ENCODE results near the gene NIN.

The NIN gene

DNA sequence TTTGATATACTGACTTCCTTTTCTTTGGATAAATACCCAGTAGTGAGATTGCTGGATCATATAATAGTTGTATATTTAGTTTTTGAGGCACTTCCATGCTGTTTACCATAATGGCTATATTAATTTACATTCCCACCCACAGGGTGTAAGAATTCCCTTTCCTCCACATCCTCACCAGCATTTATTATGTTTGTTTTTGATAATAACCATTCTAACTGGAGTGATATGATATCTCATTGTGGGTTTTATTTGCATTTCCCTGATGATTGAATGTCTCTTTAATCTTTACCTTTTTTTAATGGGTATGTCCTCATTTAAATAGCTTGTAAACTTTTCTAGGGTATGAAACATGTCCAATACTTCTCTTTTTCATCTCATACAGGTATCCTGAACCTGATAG, 151.3 kb downstream of the NIN start:
- Mint-ChIP-seq H3K4me3 (no peak overlapping the region), H3K4me1 (peaks cover 5% of the 10 kb centered on the region), H3K36me3 (ENCODE audit: insufficient read depth) (no peaks in the 10 kb centered on the region), H3K27ac (ENCODE audit: low read depth) (no peak overlapping the region), H3K9me3 (no peaks in the 10 kb centered on the region), H3K27me3 (no peaks in the 10 kb centered on the region)
- ATAC-seq (replicated peaks; ENCODE audit: extremely low read depth, poor library complexity, severe bottlenecking), result no peak
- no peak for DNase-seq (ENCODE audit: low spot score in 2 of 2)

DNA sequence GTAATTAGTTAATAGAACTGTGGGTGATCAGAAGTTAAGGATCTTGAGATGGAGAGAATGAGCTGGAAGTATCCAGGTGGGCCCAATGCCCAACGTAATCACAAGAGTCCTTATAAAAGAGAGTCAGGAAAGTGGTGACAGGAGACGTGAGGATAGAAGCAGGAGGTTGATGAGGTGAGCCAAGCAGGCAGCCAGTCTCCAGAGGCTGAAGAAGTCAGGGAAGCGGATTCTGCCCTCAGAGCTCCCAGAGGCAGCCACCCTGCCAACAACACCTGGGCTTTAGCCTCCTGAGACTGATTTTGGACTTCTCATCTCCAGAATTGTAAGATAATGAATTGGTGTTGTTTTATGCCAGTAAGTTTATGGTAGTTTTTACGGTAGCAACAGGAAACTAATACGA, 152.8 kb downstream of the NIN start:
- Mint-ChIP-seq H3K27ac (ENCODE audit: low read depth) (no peak overlapping the region), H3K9me3 (no peaks in the 10 kb centered on the region), H3K4me3 (no peak overlapping the region), H3K36me3 (ENCODE audit: insufficient read depth) (no peaks in the 10 kb centered on the region), H3K4me1 (peaks cover 5% of the 10 kb centered on the region), H3K27me3 (no peaks in the 10 kb centered on the region)
- DNase-seq (ENCODE audit: low spot score in 2 of 2) (no peak), ATAC-seq (replicated peaks; ENCODE audit: extremely low read depth, poor library complexity, severe bottlenecking) (no peak)

DNA sequence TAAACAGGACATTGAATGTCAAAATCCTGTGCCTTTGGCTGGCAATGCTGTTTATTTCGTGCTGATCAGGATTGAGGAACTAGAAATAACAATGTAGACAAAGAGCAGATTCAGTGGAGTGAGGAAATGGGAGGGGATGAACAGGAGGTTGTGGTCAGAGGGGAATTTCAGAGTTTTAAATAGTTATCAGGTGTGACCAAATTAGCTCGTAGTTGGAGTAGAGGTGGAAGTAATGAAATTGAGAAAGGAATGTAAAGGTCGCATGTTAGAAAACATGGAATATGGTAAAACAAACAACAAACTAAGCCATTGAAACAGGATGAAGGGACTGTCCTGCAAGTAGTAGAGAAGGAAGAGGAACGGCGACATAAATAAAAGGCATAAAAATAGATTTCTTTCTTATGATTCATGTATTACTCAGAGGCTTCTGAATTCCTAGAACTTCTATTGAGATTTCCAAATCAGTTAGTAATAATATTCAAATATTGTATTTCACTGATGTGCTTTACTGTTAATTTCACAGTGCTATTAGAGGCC, 153.4 kb downstream of the NIN start:
- H3K27me3 Mint-ChIP-seq, result no peaks in the 10 kb centered on the region
- no peak overlapping the region for H3K27ac Mint-ChIP-seq (ENCODE audit: low read depth)
- no peaks in the 10 kb centered on the region for H3K36me3 Mint-ChIP-seq (ENCODE audit: insufficient read depth)
- no peak for DNase-seq (ENCODE audit: low spot score in 2 of 2)
- peaks cover 5% of the 10 kb centered on the region for H3K4me1 Mint-ChIP-seq
- H3K9me3 Mint-ChIP-seq, result no peaks in the 10 kb centered on the region
- H3K4me3 Mint-ChIP-seq, result no peak overlapping the region
- ATAC-seq (replicated peaks; ENCODE audit: extremely low read depth, poor library complexity, severe bottlenecking), result no peak

DNA sequence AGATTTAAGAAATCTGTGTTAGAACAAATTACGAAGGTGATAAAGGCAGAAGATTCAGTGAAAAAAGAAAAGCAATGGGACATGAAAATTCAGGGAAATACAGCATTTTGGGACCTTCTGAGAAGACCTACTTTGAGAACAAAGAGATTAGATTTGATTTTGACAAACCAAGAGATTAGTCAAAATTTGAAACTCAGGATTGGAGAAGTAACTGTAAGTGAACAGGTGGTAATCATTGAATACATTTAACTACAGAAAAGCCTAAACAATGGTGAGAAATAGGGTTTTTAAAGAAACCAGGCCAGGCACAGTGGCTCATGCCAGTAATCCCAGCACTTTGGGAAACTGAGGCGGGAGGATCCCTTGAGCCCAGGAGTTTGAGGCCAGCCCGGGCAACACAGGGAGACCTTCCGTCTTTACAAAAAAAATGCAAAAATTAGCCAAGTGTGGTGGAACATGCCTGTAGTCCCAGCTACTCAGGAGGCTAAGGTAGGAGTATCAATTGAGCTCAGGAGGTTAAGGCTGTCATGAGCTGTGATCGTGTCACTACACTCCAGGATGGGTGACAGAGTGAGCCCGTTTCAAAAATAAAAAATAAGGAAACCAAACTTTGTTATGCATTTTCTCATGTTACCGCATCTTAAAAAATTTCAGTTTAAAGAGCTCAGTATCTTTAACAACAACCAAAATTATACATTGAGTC, 154.0 kb downstream of the NIN start:
- no peaks in the 10 kb centered on the region for H3K27me3 Mint-ChIP-seq
- ATAC-seq (replicated peaks; ENCODE audit: extremely low read depth, poor library complexity, severe bottlenecking) (no peak), DNase-seq (ENCODE audit: low spot score in 2 of 2) (no peak)
- no peaks in the 10 kb centered on the region for H3K9me3 Mint-ChIP-seq
- no peak overlapping the region for H3K4me3 Mint-ChIP-seq
- H3K4me1 Mint-ChIP-seq, result peaks cover 5% of the 10 kb centered on the region
- no peak overlapping the region for H3K27ac Mint-ChIP-seq (ENCODE audit: low read depth)
- H3K36me3 Mint-ChIP-seq (ENCODE audit: insufficient read depth), result no peaks in the 10 kb centered on the region

DNA sequence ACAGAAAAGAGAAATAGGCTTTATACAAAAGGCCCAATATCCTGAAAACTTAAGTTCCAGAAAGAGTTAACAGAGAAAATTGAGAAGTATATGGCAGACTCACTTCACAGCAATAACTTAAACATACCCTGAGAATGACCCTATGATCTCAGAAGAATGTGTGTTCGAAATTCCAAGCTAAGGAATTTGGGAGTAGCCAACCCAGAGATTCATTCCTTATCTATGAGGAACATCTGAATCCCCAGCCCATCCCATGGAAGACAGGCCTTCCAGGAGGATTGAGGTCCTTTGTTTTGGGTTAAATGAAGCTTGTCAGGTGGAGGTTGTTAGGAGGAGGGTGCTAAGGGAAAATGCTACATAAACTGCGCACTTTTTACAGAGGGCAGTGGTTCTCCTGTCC, 155.4 kb downstream of the NIN start:
- no peaks in the 10 kb centered on the region for H3K36me3 Mint-ChIP-seq (ENCODE audit: insufficient read depth)
- H3K4me1 Mint-ChIP-seq, result peaks cover 5% of the 10 kb centered on the region
- ATAC-seq (replicated peaks; ENCODE audit: extremely low read depth, poor library complexity, severe bottlenecking) (no peak), DNase-seq (ENCODE audit: low spot score in 2 of 2) (no peak)
- H3K27me3 Mint-ChIP-seq, result no peaks in the 10 kb centered on the region
- H3K9me3 Mint-ChIP-seq, result no peaks in the 10 kb centered on the region
- H3K4me3 Mint-ChIP-seq, result no peak overlapping the region
- no peak overlapping the region for H3K27ac Mint-ChIP-seq (ENCODE audit: low read depth)

DNA sequence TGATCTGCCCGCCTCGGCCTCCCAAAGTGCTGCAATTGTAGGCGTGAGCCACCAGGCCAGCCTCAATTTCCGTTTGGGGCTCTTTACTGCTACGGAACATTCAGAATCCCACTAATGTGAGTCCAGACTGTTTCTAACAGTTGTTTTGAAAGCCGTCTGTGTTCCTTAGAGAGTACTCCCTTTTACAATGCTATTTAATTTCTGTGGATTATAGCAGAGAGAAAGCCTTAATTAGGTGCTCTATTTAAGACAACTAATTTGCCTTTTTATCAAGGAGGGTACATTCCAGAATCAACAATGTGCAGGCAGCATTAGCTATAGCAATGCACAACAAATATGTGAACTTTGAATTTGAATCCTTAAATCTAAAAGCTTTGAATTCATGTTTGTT, 160.1 kb downstream of the NIN start:
- no peak for DNase-seq (ENCODE audit: low spot score in 2 of 2)
- ATAC-seq (replicated peaks; ENCODE audit: extremely low read depth, poor library complexity, severe bottlenecking), result no peak
- Mint-ChIP-seq H3K27ac (ENCODE audit: low read depth) (no peak overlapping the region), H3K4me1 (peaks cover 10% of the 10 kb centered on the region), H3K36me3 (ENCODE audit: insufficient read depth) (peaks cover 5% of the 10 kb centered on the region), H3K4me3 (no peak overlapping the region), H3K9me3 (no peaks in the 10 kb centered on the region), H3K27me3 (no peaks in the 10 kb centered on the region)

DNA sequence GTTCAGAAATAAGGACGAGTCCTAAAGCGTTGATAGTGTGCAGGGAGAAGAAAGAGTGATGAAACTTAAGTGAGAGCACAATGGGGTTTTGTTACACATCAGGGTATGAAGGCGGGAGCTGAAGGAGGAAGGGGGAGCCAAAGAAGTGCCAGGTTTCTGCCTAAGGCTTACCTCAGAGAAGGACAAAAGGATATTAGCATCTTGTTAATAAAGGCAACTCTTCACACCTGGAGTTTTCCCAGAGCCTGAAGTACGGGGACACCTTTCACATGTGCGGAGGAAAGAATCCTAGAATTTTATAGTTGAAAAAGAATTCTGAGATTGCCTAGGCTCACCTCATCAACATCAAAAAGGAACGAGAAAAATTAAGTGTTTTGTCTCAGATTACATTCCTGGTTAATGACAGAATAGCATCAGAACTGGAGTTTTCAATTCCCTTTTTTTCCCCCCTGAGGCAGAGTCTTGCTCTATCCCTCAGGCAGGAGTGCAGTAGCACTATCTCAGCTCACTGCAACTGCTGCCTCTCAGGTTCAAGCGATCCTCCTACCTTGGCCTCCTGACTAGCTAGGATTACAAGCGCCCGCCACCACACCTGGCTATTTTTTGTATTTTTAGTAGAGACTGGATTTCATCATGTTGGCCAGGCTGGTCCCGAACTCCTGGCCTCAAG, 160.6 kb downstream of the NIN start:
- H3K4me3 Mint-ChIP-seq, result no peak overlapping the region
- H3K36me3 Mint-ChIP-seq (ENCODE audit: insufficient read depth), result peaks cover 5% of the 10 kb centered on the region
- no peaks in the 10 kb centered on the region for H3K9me3 Mint-ChIP-seq
- ATAC-seq (replicated peaks; ENCODE audit: extremely low read depth, poor library complexity, severe bottlenecking) (no peak), DNase-seq (ENCODE audit: low spot score in 2 of 2) (no peak)
- peaks cover 10% of the 10 kb centered on the region for H3K4me1 Mint-ChIP-seq
- H3K27ac Mint-ChIP-seq (ENCODE audit: low read depth), result no peak overlapping the region
- H3K27me3 Mint-ChIP-seq, result no peaks in the 10 kb centered on the region
